Measurements from ENCODE around the gene GABRG3. TPM values are rescaled to one million over a fixed set of nuclear protein-coding genes. Genes with fewer than 3 reads are reported as not detected.

The GABRG3 gene
- total and polyA plus RNA-seq, 8 donors = 0.35 TPM; not detected in 7

DNA sequence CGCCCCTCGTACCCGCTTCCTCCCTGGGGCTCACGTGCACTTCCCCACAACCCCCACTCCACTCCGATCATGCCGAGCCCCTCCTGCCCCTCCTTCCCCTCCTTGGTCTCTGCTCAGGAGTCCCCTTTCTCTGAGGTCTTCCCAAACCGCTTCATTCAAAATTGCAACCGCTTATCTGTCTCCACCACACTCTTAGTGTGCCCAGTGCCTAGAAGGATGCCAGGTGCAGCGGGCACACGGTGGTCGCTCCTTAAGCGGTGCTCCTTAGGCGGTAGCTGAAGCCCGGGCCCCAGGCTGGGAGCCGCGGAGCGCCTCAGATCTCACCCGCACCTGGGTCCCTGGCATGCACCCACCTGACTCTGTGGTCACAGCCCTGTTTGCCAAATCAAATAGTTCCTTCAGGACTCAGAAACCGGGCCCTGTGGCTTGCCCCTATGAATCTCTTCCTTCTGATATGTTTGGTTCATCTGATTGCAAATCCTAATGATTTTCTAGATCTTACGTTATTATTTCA, 603.6 kb downstream of the GABRG3 start:
- DNase-seq (peak in 2 of 6 donors; percentile 42 to 70), ATAC-seq (peak in 3 of 4 donors; percentile 26 to 69 (median 52)), FAIRE-seq (no peak)
- TF ChIP-seq, protein P1, sequence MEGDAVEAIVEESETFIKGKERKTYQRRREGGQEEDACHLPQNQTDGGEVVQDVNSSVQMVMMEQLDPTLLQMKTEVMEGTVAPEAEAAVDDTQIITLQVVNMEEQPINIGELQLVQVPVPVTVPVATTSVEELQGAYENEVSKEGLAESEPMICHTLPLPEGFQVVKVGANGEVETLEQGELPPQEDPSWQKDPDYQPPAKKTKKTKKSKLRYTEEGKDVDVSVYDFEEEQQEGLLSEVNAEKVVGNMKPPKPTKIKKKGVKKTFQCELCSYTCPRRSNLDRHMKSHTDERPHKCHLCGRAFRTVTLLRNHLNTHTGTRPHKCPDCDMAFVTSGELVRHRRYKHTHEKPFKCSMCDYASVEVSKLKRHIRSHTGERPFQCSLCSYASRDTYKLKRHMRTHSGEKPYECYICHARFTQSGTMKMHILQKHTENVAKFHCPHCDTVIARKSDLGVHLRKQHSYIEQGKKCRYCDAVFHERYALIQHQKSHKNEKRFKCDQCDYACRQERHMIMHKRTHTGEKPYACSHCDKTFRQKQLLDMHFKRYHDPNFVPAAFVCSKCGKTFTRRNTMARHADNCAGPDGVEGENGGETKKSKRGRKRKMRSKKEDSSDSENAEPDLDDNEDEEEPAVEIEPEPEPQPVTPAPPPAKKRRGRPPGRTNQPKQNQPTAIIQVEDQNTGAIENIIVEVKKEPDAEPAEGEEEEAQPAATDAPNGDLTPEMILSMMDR (IDR thresholded peaks at IDR 0.05) = no peak
- H3K9me3 ChIP-seq = no peaks in the 10 kb centered on the region
- no peak overlapping the region for H3K4me3 ChIP-seq
- intact Hi-C loops (cut with DNase I) = no loop called here
- no peaks in the 10 kb centered on the region for H3K27me3 ChIP-seq
- WGBS, 2 donors = 82 to 87% methylated on average over 20 of the region's 20 CpGs
- peaks cover 0 to 19% (median 16%) of the 10 kb centered on the region in 3 donors for H3K4me1 ChIP-seq
- no peaks in the 10 kb centered on the region for H3K36me3 ChIP-seq
- H3K27ac ChIP-seq = peak overlapping the region in 2 of 4 donors; percentile 7 to 40

- H3K4me3 ChIP-seq = no peak overlapping the region
- ATAC-seq (no peak), DNase-seq (no peak), FAIRE-seq (no peak)
- H3K27me3 ChIP-seq = no peaks in the 10 kb centered on the region
- TF ChIP-seq, protein P1 (IDR thresholded peaks at IDR 0.05) = no peak
- H3K27ac ChIP-seq = no peak overlapping the region
- 87% methylated on average over 3 of the region's 3 CpGs for WGBS, 2 donors
- H3K4me1 ChIP-seq = peaks cover 0 to 13% (median 8%) of the 10 kb centered on the region in 3 donors
- H3K36me3 ChIP-seq = no peaks in the 10 kb centered on the region
- intact Hi-C loops (cut with DNase I) = no loop called here
- no peaks in the 10 kb centered on the region for H3K9me3 ChIP-seq
Measured at GRCh38 chr15:27575521-27575920, 604.5 kb downstream of the GABRG3 start.

DNA sequence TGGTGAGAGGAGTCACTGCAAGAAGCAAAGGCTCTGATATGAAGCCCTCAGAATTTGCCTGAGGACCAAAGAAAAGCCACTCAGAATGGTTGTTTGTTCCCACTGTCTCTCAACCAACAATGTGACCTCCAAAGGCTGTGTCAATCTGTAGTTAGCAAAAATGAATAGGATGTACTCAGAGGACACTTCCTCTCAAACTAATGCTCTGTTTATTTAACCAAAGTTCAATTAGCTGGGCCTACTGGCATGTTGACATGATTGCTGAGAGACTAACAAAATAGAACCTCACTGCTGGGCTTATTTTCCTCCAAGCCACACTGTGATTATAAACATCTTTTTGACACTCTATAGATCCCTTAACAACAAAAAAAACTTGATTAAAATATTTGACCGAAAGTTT, 605.6 kb downstream of the GABRG3 start:
- FAIRE-seq (no peak), DNase-seq (no peak), ATAC-seq (no peak)
- TF ChIP-seq, protein P1 (IDR thresholded peaks at IDR 0.05) = no peak
- intact Hi-C loops (cut with DNase I) = no loop called here
- 80 to 94% methylated on average over 1 of the region's 1 CpG for WGBS, 2 donors
- peaks cover 0 to 8% (median 1%) of the 10 kb centered on the region in 3 donors for H3K4me1 ChIP-seq
- H3K36me3 ChIP-seq = no peaks in the 10 kb centered on the region
- H3K4me3 ChIP-seq = no peak overlapping the region
- no peak overlapping the region for H3K27ac ChIP-seq
- no peaks in the 10 kb centered on the region for H3K27me3 ChIP-seq
- H3K9me3 ChIP-seq = no peaks in the 10 kb centered on the region

DNA sequence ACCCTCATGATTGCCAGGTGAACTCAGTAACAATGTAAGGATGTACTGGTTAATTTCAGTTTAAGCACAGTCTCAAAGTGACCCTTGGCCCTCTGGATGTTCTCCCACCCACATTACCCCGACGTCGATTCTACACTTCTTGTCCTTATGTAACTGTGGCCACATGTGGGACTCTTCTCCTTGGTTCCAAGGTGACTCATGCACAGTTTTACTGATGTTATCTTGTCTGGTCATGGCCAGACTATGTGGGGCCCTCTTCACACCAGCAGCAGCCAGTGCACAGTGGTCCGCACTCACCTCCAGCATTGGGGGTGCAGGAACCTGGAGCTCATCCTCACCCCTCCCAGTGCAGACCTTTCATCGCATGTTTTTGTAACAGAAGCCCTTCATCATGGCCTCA, 608.8 kb downstream of the GABRG3 start:
- Histone ChIP-seq H3K9me3 (no peaks in the 10 kb centered on the region), H3K4me1 (no peaks in the 10 kb centered on the region), H3K4me3 (no peak overlapping the region), H3K27ac (no peak overlapping the region), H3K27me3 (no peaks in the 10 kb centered on the region), H3K36me3 (no peaks in the 10 kb centered on the region)
- 89 to 90% methylated on average over 5 of the region's 5 CpGs for WGBS, 2 donors
- no peak for ATAC-seq
- DNase-seq = no peak
- intact Hi-C loops (cut with DNase I) = no loop called here
- TF ChIP-seq, protein P1 (IDR thresholded peaks at IDR 0.05) = no peak
- no peak for FAIRE-seq

- TF ChIP-seq, protein P1 (IDR thresholded peaks at IDR 0.05) = no peak
- Histone ChIP-seq H3K36me3 (no peaks in the 10 kb centered on the region), H3K27ac (no peak overlapping the region), H3K9me3 (no peaks in the 10 kb centered on the region), H3K27me3 (no peaks in the 10 kb centered on the region), H3K4me3 (no peak overlapping the region), H3K4me1 (no peaks in the 10 kb centered on the region)
- intact Hi-C loops (cut with DNase I) = no loop called here
- no peak for ATAC-seq
- FAIRE-seq = no peak
- 82 to 89% methylated on average over 5 of the region's 5 CpGs for WGBS, 2 donors
- no peak for DNase-seq
Measured at GRCh38 chr15:27582726-27583410, 611.9 kb downstream of the GABRG3 start.
